H9 (cell line): ENCODE data around the gene NXNL2. TPM values are rescaled to one million over a fixed set of nuclear protein-coding genes. Genes with fewer than 3 reads are reported as not detected.

Experiments
- DNase-seq: peaks from one replicate; pipeline ENCODE4 v3.0.0-alpha.2; 2017
- H2AFZ ChIP-seq: one replicate; pipeline ENCODE4 v1.6.1; 2013; ENCODE audit warnings: mild to moderate bottlenecking, low read length, control low read depth, moderate library complexity
- H2AK5ac ChIP-seq: 2 replicates; pipeline ENCODE4 v1.6.1; 2013; ENCODE audit warnings: low read length, control low read depth, mixed read lengths; ENCODE audit not compliant: insufficient read length
- H2BK120ac ChIP-seq: one replicate; pipeline ENCODE4 v1.6.1; 2013; ENCODE audit warnings: low read depth, mild to moderate bottlenecking, low read length, control low read depth, inconsistent platforms; ENCODE audit not compliant: poor library complexity, severe bottlenecking
- H2BK12ac ChIP-seq: 2 replicates; pipeline ENCODE4 v1.6.1; 2013; ENCODE audit warnings: low read length, control low read depth, mixed read lengths, low read depth; ENCODE audit not compliant: insufficient read length
- H2BK15ac ChIP-seq: 2 replicates; pipeline ENCODE4 v1.6.1; 2013; ENCODE audit warnings: low read depth, low read length, control low read depth
- H2BK20ac ChIP-seq: one replicate; pipeline ENCODE4 v1.6.1; 2013; ENCODE audit warnings: low read depth, mild to moderate bottlenecking, low read length, control low read depth, inconsistent platforms; ENCODE audit not compliant: poor library complexity, severe bottlenecking
- H2BK5ac ChIP-seq: 2 replicates; pipeline ENCODE4 v1.6.1; 2013; ENCODE audit warnings: low read length, control low read depth, mixed read lengths; ENCODE audit not compliant: insufficient read length
- H3K14ac ChIP-seq: 2 replicates; pipeline ENCODE4 v1.6.1; 2013; ENCODE audit warnings: low read length, control low read depth; ENCODE audit not compliant: insufficient read depth
- H3K18ac ChIP-seq: 2 replicates; pipeline ENCODE4 v1.6.1; 2013; ENCODE audit warnings: low read depth, mild to moderate bottlenecking, mixed read lengths, low read length, control low read depth; ENCODE audit not compliant: insufficient read length
- H3K23ac ChIP-seq: 2 replicates; pipeline ENCODE4 v1.6.1; 2013; ENCODE audit warnings: low read length, control low read depth, mixed read lengths, low read depth; ENCODE audit not compliant: insufficient read length
- H3K23me2 ChIP-seq: 2 replicates; pipeline ENCODE4 v1.6.1; 2013; ENCODE audit warnings: low read depth, mild to moderate bottlenecking, mixed read lengths, low read length, control low read depth; ENCODE audit not compliant: insufficient read length, poor library complexity, severe bottlenecking
- H3K27ac ChIP-seq: 2 replicates; pipeline ENCODE4 v1.5.1; 2013; ENCODE audit warnings: low read length, control low read depth, mixed read lengths, low read depth; ENCODE audit not compliant: insufficient read length
- H3K27me3 ChIP-seq: 2 replicates; pipeline ENCODE4 v1.6.1; 2013; ENCODE audit warnings: low read length, control low read depth, inconsistent platforms; ENCODE audit not compliant: insufficient read depth
- H3K4ac ChIP-seq: 2 replicates; pipeline ENCODE4 v1.6.1; 2013; ENCODE audit warnings: low read depth, mild to moderate bottlenecking, control low read depth, inconsistent platforms, low read length, moderate library complexity
- H3K4me1 ChIP-seq: 2 replicates; pipeline ENCODE4 v1.6.1; 2013; ENCODE audit warnings: low read length, control low read depth, inconsistent platforms; ENCODE audit not compliant: insufficient read depth
- H3K4me2 ChIP-seq: 2 replicates; pipeline ENCODE4 v1.6.1; 2013; ENCODE audit warnings: low read length, control low read depth, mixed read lengths; ENCODE audit not compliant: insufficient read length, insufficient read depth
- H3K56ac ChIP-seq: 2 replicates; pipeline ENCODE4 v1.6.1; 2013; ENCODE audit warnings: low read depth, mild to moderate bottlenecking, mixed read lengths, low read length, control low read depth; ENCODE audit not compliant: insufficient read length
- H3K79me1 ChIP-seq: 2 replicates; pipeline ENCODE4 v1.6.1; 2013; ENCODE audit warnings: low read depth, mild to moderate bottlenecking, moderate library complexity, low read length, control low read depth, inconsistent platforms; ENCODE audit not compliant: insufficient read depth, poor library complexity, severe bottlenecking
- H3K79me2 ChIP-seq: 2 replicates; pipeline ENCODE4 v1.6.1; 2013; ENCODE audit warnings: low read length, control low read depth, inconsistent platforms; ENCODE audit not compliant: insufficient read depth
- H3K9ac ChIP-seq: 2 replicates; pipeline ENCODE4 v1.6.1; 2013; ENCODE audit warnings: low read length, control low read depth, mixed read lengths; ENCODE audit not compliant: insufficient read length; ENCODE audit errors: extremely low read depth
- H3K9me3 ChIP-seq: one replicate; pipeline ENCODE4 v1.6.1; 2013; ENCODE audit warnings: low read depth, low read length, inconsistent platforms; ENCODE audit not compliant: control insufficient read depth
- H3T11ph ChIP-seq: one replicate; pipeline ENCODE4 v1.6.1; 2013; ENCODE audit warnings: mild to moderate bottlenecking, low read length, control low read depth, inconsistent platforms
- H4K20me1 ChIP-seq: one replicate; pipeline ENCODE4 v1.6.1; 2013; ENCODE audit not compliant: control insufficient read depth, insufficient read length, insufficient read depth
- H4K5ac ChIP-seq: 2 replicates; pipeline ENCODE4 v1.6.1; 2013; ENCODE audit warnings: low read depth, mild to moderate bottlenecking, mixed read lengths, low read length, control low read depth; ENCODE audit not compliant: insufficient read length
- H4K8ac ChIP-seq: replicated peaks from 2 replicates; pipeline ENCODE4 v1.6.1; 2013; ENCODE audit warnings: low read length, control low read depth, mixed read lengths, low read depth; ENCODE audit not compliant: insufficient read length
- H4K91ac ChIP-seq: 2 replicates; pipeline ENCODE4 v1.6.1; 2013; ENCODE audit warnings: low read depth, mild to moderate bottlenecking, moderate library complexity, mixed read lengths, low read length, control low read depth; ENCODE audit not compliant: insufficient read length
- H3K27ac Mint-ChIP-seq, 3 experiments: 2 replicates in 2 of 3; 3 replicates in 1 of 3; pipeline ENCODE4 v1.8.0; 2020 to 2021; ENCODE audit warnings: mixed read lengths in 3 of 3, mild to moderate bottlenecking in 1 of 3, moderate library complexity in 1 of 3
- H3K27me3 Mint-ChIP-seq: 2 replicates; pipeline ENCODE4 v1.8.0; 2021; ENCODE audit warnings: low read depth, mild to moderate bottlenecking, moderate library complexity, mixed read lengths
- H3K36me3 Mint-ChIP-seq, 3 experiments: 2 replicates in 2 of 3; 3 replicates in 1 of 3; pipeline ENCODE4 v1.8.0; 2020 to 2021; ENCODE audit warnings: low read depth in 3 of 3, mixed read lengths in 3 of 3; ENCODE audit not compliant: insufficient read depth in 1 of 3
- H3K4me1 Mint-ChIP-seq, 2 experiments: 2 replicates each; pipeline ENCODE4 v1.8.0; 2020; ENCODE audit warnings: mixed read lengths in 2 of 2
- H3K4me3 Mint-ChIP-seq, 2 experiments: 2 replicates in 1 of 2; 3 replicates in 1 of 2; pipeline ENCODE4 v1.8.0; 2020 to 2021; ENCODE audit warnings: mild to moderate bottlenecking in 2 of 2, mixed read lengths in 2 of 2, moderate library complexity in 1 of 2
- H3K9me3 Mint-ChIP-seq, 2 experiments: 2 replicates in 1 of 2; 3 replicates in 1 of 2; pipeline ENCODE4 v1.8.0; 2020; ENCODE audit warnings: mild to moderate bottlenecking in 2 of 2, mixed read lengths in 2 of 2, moderate library complexity in 1 of 2
- WGBS: extraction: QIAGEN DNeasy Blood & Tissue Kit; methylation state at CpG from one replicate; pipeline ENCODE4 v1.1.7; 2013; ENCODE audit warnings: missing lambda C conversion rate, low lambda C conversion rate, mixed read lengths; ENCODE audit not compliant: insufficient read length; ENCODE audit errors: extremely low coverage; 5-methylcytosine and 5-hydroxymethylcytosine counted together
- total RNA-seq: library from RNA; stranded (reverse); gene quantifications from 2 replicates; pipeline ENCODE4 v1.2.1, GENCODE V29; 2021
- TF ChIP-seq, protein P1 (sequence below): fragments of 200-600 bp; sonication (generic); conservative IDR thresholded peaks from 3 replicates; pipeline ENCODE4 v1.8.0; 2021; ENCODE audit warnings: antibody characterized with exemption, mild to moderate bottlenecking

Gene NXNL2
- total RNA-seq, 1 experiment from 2014 or later = 0.57 TPM

DNA sequence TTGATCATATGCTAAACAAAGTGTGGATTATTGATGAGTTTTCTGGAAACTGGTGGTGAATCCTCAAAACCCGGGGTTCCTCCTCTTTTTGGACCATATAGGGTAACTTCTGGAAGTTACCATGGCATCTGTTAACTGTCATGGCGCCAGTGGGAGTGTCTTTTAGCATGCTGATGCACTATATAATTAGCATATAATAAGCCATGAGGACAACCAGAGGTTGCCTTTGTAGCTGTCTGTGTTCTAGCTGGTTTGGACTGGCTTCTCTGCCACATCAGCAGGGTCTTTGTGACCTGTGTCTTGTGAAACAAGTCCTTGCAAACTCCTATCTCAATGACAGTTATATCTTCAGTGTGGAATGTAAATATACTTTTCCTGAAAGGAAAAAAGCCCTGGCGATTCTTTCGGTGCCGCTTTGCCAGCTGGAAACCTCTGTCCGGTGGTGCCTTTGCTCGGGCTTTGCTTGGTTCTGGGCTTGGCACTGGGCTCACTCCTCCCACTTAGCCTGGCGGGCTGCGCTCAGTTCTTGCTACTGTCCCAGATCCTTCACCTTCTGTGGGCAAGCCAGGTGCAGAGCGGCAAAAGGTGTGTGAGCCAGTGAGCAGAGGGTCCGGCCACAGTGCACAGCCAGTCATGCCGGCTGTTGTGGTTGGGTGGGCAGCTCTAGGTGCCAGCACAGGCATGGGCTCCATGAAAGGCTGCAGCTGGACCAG, 20.4 kb downstream of the NXNL2 start:
- TF ChIP-seq, protein P1, sequence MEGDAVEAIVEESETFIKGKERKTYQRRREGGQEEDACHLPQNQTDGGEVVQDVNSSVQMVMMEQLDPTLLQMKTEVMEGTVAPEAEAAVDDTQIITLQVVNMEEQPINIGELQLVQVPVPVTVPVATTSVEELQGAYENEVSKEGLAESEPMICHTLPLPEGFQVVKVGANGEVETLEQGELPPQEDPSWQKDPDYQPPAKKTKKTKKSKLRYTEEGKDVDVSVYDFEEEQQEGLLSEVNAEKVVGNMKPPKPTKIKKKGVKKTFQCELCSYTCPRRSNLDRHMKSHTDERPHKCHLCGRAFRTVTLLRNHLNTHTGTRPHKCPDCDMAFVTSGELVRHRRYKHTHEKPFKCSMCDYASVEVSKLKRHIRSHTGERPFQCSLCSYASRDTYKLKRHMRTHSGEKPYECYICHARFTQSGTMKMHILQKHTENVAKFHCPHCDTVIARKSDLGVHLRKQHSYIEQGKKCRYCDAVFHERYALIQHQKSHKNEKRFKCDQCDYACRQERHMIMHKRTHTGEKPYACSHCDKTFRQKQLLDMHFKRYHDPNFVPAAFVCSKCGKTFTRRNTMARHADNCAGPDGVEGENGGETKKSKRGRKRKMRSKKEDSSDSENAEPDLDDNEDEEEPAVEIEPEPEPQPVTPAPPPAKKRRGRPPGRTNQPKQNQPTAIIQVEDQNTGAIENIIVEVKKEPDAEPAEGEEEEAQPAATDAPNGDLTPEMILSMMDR = no peak
- Histone ChIP-seq H3K79me1 (no peaks in the 10 kb centered on the region), H2AFZ (no peak overlapping the region), H3K56ac (no peak overlapping the region), H2BK5ac (no peak overlapping the region), H3K79me2 (no peaks in the 10 kb centered on the region), H3K18ac (no peak overlapping the region), H2BK120ac (no peak overlapping the region), H4K5ac (no peak overlapping the region), H3K9me3 (no peaks in the 10 kb centered on the region), H3K23me2 (no peaks in the 10 kb centered on the region), H2BK15ac (no peak overlapping the region), H3T11ph (no peak overlapping the region), H2BK20ac (no peak overlapping the region), H4K8ac (no peak overlapping the region), H3K4me2 (no peak overlapping the region), H3K9ac (no peak overlapping the region), H2BK12ac (no peak overlapping the region), H3K27me3 (no peaks in the 10 kb centered on the region), H4K91ac (no peak overlapping the region), H3K4ac (no peak overlapping the region), H2AK5ac (no peak overlapping the region), H3K27ac (no peak overlapping the region), H3K4me1 (no peaks in the 10 kb centered on the region; the same call in 1 of the 2 replicates), H3K14ac (no peak overlapping the region), H3K23ac (no peak overlapping the region), H4K20me1 (no peaks in the 10 kb centered on the region)
- H3K27me3 Mint-ChIP-seq = peaks cover 13% of the 10 kb centered on the region
- no peaks in the 10 kb centered on the region; a peak in 1 of 7 replicates for H3K36me3 Mint-ChIP-seq
- H3K27ac Mint-ChIP-seq = no peak overlapping the region
- no peaks in the 10 kb centered on the region for H3K9me3 Mint-ChIP-seq
- H3K4me3 Mint-ChIP-seq = no peak overlapping the region
- H3K4me1 Mint-ChIP-seq = peaks cover 17 to 18% of the 10 kb centered on the region in 2 experiments
- no CpG with 5 or more reads among the region's 12 CpGs for WGBS
- DNase-seq = no peak
